Endothelial cell of umbilical vein (primary cell): ENCODE results near the gene CTSE. TPM values are rescaled to one million over a fixed set of nuclear protein-coding genes. Genes with fewer than 3 reads are reported as not detected.

Experiments used
- BruUV-seq: library from RNA; stranded (reverse); fragments of 400-500 nt; replicated peaks from 2 replicates; lab custom pipeline; 2021; lab: Mats Ljungman, UMichigan
- CTCF ChIA-PET: fragments of 300-600, 350-600 bp; sonication (Branson Sonifier 250); formaldehyde crosslinking; loops from one replicate; lab custom pipeline; 2021; ENCODE audit warnings: antibody characterized with exemption, inconsistent platforms; lab: Charles Lee
- POLR2A ChIA-PET: fragments of 300-600, 350-600 bp; sonication (Branson Sonifier 250); formaldehyde crosslinking; loops from one replicate; lab custom pipeline; 2021; ENCODE audit warnings: antibody characterized with exemption, inconsistent platforms; lab: Charles Lee
- DNase-seq: peaks from one replicate; pipeline ENCODE4 v3.0.0-alpha.2; 2011; ENCODE audit warnings: low read depth, low spot score
- FAIRE-seq: peaks from 2 replicates; lab custom pipeline; 2011; peaks lifted over from hg19 to GRCh38; lab: Jason Lieb, UNC
- H2AFZ ChIP-seq: 2 replicates; pipeline ENCODE4 v1.6.0; 2012; ENCODE audit warnings: low read depth, low read length, control low read depth, inconsistent platforms
- H3K27ac ChIP-seq: 2 replicates; pipeline ENCODE4 v1.5.1; 2011; ENCODE audit warnings: low read depth, mild to moderate bottlenecking, control low read depth, low read length, moderate library complexity; ENCODE audit not compliant: insufficient read depth
- H3K27me3 ChIP-seq, 2 experiments: 2 replicates each; pipeline versions ENCODE4 v1.6.0 to v1.6.1; 2011; ENCODE audit warnings: low read length in 2 of 2, mixed read lengths in 1 of 2; ENCODE audit not compliant: control insufficient read depth in 2 of 2, insufficient read depth in 2 of 2
- H3K36me3 ChIP-seq, 2 experiments: 2 replicates in 1 of 2; 3 replicates in 1 of 2; pipeline ENCODE4 v1.5.1; 2011; ENCODE audit warnings: low read length in 2 of 2, mild to moderate bottlenecking in 1 of 2, moderate library complexity in 1 of 2; ENCODE audit not compliant: control insufficient read depth in 2 of 2, insufficient read depth in 2 of 2; ENCODE audit errors: extremely low read depth in 1 of 2
- H3K4me1 ChIP-seq: 3 replicates; pipeline ENCODE4 v1.5.1; 2011; ENCODE audit warnings: mild to moderate bottlenecking, low read length; ENCODE audit not compliant: control insufficient read depth, insufficient read depth; ENCODE audit errors: extremely low read depth
- H3K4me2 ChIP-seq: 2 replicates; pipeline ENCODE4 v1.6.1; 2011; ENCODE audit warnings: low read length, control low read depth, mixed read lengths; ENCODE audit not compliant: insufficient read depth
- H3K4me3 ChIP-seq, 3 experiments: fragments of 200-600 bp in 1 of 3; sonication (generic), shearing (Covaris generic) in 1 of 3; replicated peaks in 1 of 3; 2 replicates each; pipeline ENCODE4 v1.5.1; 2011 to 2016; ENCODE audit warnings: control low read depth in 3 of 3, low read length in 3 of 3, mild to moderate bottlenecking in 2 of 3, inconsistent platforms in 1 of 3, low read depth in 1 of 3, moderate library complexity in 1 of 3; ENCODE audit not compliant: insufficient read depth in 1 of 3
- H3K79me2 ChIP-seq: 2 replicates; pipeline ENCODE4 v1.6.0; 2012; ENCODE audit warnings: low read length, inconsistent platforms; ENCODE audit not compliant: control insufficient read depth, insufficient read depth
- H3K9ac ChIP-seq: replicated peaks from 2 replicates; pipeline ENCODE3; 2011; ENCODE audit warnings: low read length, control low read depth; ENCODE audit not compliant: insufficient read depth; ENCODE audit errors: extremely low read depth
- H3K9me1 ChIP-seq: replicated peaks from 3 replicates; pipeline ENCODE4 v1.6.0; 2011; ENCODE audit warnings: mild to moderate bottlenecking, low read length; ENCODE audit not compliant: control insufficient read depth, insufficient read depth; ENCODE audit errors: extremely low read depth
- H3K9me3 ChIP-seq: replicated peaks from 2 replicates; pipeline ENCODE4 v1.5.1; 2012; ENCODE audit warnings: low read length, inconsistent platforms; ENCODE audit not compliant: control insufficient read depth, insufficient read depth
- H4K20me1 ChIP-seq: replicated peaks from 2 replicates; pipeline ENCODE3; 2011; ENCODE audit warnings: mild to moderate bottlenecking, low read length; ENCODE audit not compliant: control insufficient read depth, insufficient read depth; ENCODE audit errors: extremely low read depth
- CTCF ChIP-seq, 2 donors: IDR thresholded peaks; 1 replicate in 1 of 2; 2 replicates in 1 of 2; pipeline ENCODE4 v1.5.1; 2011; ENCODE audit warnings: low read length in 2 of 2, mild to moderate bottlenecking in 2 of 2, moderate library complexity in 2 of 2, control low read depth in 1 of 2, inconsistent platforms in 1 of 2, low read depth in 1 of 2; ENCODE audit not compliant: insufficient read depth in 1 of 2; ENCODE audit errors: extremely low read depth in 1 of 2
- EZH2 ChIP-seq: IDR thresholded peaks from 2 replicates; pipeline ENCODE4 v1.6.1; 2012; ENCODE audit warnings: borderline replicate concordance, low read depth, mild to moderate bottlenecking, moderate library complexity, low read length, inconsistent platforms; ENCODE audit not compliant: severe bottlenecking
- FOS ChIP-seq: IDR thresholded peaks from 2 replicates; pipeline ENCODE4 v1.6.1; 2011; ENCODE audit warnings: mild to moderate bottlenecking, low read length, moderate library complexity, borderline replicate concordance; ENCODE audit not compliant: insufficient read depth
- GATA2 ChIP-seq: IDR thresholded peaks from 2 replicates; pipeline ENCODE4 v1.7.0; 2011; ENCODE audit warnings: low read depth, mild to moderate bottlenecking, moderate library complexity, mixed read lengths, low read length; ENCODE audit not compliant: insufficient read length, insufficient read depth
- JUN ChIP-seq: IDR thresholded peaks from 2 replicates; pipeline ENCODE4 v1.6.1; 2011; ENCODE audit warnings: borderline replicate concordance, low read depth; ENCODE audit not compliant: insufficient read length, insufficient read depth
- MYC ChIP-seq: IDR thresholded peaks from one replicate; pipeline ENCODE4 v1.6.1; 2011; ENCODE audit warnings: mild to moderate bottlenecking, low read depth, low read length
- POLR2A ChIP-seq: IDR thresholded peaks from 2 replicates; pipeline ENCODE4 v1.6.1; 2012; ENCODE audit warnings: low read depth, mild to moderate bottlenecking, control low read depth, low read length
- POLR2AphosphoS5 ChIP-seq: IDR thresholded peaks from 2 replicates; pipeline ENCODE4 v1.6.1; 2012; ENCODE audit warnings: low read depth, mild to moderate bottlenecking, control low read depth, low read length, moderate library complexity; ENCODE audit not compliant: insufficient read depth
- dilution Hi-C: fragments of 300-500 bp; cut with MboI; formaldehyde crosslinking; loops from one replicate; pipeline ENCODE4 v1.15.0; 2019; ENCODE audit warnings: low sequenced_read_pairs; ENCODE audit not compliant: extremely low pct_ligation_motif_present
- intact Hi-C: fragments of 100-400 bp; cut with micrococcal nuclease; formaldehyde crosslinking; loops from one replicate; pipeline ENCODE4 v1.10.0; 2022
- polyA plus RNA-seq, 4 experiments: library from polyadenylated mRNA; depleted of rRNA in 3 of 4; stranded (reverse) in 3 of 4; unstranded in 1 of 4; fragments of >200 nt; gene quantifications; 2 replicates each; pipeline versions ENCODE4 v1.2.1 to v1.2.3, GENCODE V29; 2011 to 2012; ENCODE audit warnings: missing spikeins in 1 of 4
- total RNA-seq: library from RNA; stranded (reverse); gene quantifications from 2 replicates; pipeline ENCODE4 v1.2.3, GENCODE V29; 2021
- TF ChIP-seq, protein P1 (sequence below): IDR thresholded peaks from 2 replicates; pipeline ENCODE4 v1.6.1; 2011; ENCODE audit not compliant: insufficient read depth, insufficient read length

CTSE gene
- total and polyA plus RNA-seq, 2 donors (not counting 3 experiments of a cell fraction or from before 2014, with no cell fraction given), result 0.17 TPM; not detected in 1

DNA sequence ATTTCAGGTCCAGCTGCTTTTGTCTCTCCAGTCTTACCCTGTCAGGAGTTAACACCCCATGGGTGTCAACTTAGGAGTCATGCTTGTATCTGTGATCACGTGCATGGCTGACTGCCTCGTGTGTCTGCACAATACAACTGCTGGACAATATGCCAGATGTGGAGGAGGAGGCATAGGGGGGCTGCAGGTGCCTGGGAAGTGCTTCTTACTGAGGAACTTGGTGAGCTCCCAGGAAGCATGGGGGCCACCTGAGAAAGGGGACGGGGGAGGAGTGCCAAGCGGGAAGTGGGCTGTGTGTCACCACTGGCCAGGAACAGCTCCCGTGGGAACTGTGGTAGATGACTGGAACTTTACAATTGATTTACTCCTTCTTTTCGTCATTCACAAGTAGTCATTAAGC is 38.8 kb upstream of the CTSE start:
- dilution Hi-C loops (no loop called here), intact Hi-C loops (no loop called here)
- no TSS peak for BruUV-seq
- H3K79me2 ChIP-seq, result no peaks in the 10 kb centered on the region
- no peaks in the 10 kb centered on the region for H4K20me1 ChIP-seq
- ChIA-PET CTCF (interaction anchor here (1.0 to 1.1 kb wide), 2 partner anchors 17 to 44 kb away, joined by 3 to 4 read pairs; no protein-coding TSS in a partner anchor), POLR2A (no interaction called here)
- no peaks in the 10 kb centered on the region for H3K9me3 ChIP-seq
- H3K9me1 ChIP-seq, result no peaks in the 10 kb centered on the region
- no peaks in the 10 kb centered on the region for H3K4me1 ChIP-seq
- H3K4me2 ChIP-seq, result no peak overlapping the region
- no peak overlapping the region for H3K9ac ChIP-seq
- no peak for TF ChIP-seq POLR2AphosphoS5
- no peak for TF ChIP-seq CTCF (IDR thresholded peaks at IDR 0.05; ENCODE audit: extremely low read depth in 1 of 2, insufficient read depth in 1 of 2, low read depth in 1 of 2, low read length in 2 of 2)
- TF ChIP-seq JUN, result no peak
- no peak for TF ChIP-seq FOS
- no peak for TF ChIP-seq GATA2
- no peak for TF ChIP-seq EZH2
- TF ChIP-seq POLR2A, result no peak
- TF ChIP-seq MYC, result no peak
- TF ChIP-seq, protein P1, sequence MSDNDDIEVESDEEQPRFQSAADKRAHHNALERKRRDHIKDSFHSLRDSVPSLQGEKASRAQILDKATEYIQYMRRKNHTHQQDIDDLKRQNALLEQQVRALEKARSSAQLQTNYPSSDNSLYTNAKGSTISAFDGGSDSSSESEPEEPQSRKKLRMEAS, result no peak
- H3K27me3 ChIP-seq, result peaks cover 4 to 9% of the 10 kb centered on the region in 2 experiments
- H3K36me3 ChIP-seq, result no peaks in the 10 kb centered on the region
- FAIRE-seq, result no peak
- H2AFZ ChIP-seq, result no peak overlapping the region
- H3K27ac ChIP-seq, result no peak overlapping the region
- no peak for DNase-seq
- H3K4me3 ChIP-seq, result no peak overlapping the region
